Caco-2 (cell line): ENCODE measurements around the gene RSRC1. TPM values are rescaled to one million over a fixed set of nuclear protein-coding genes. Genes with fewer than 3 reads are reported as not detected.

Experiments
- BruUV-seq: library from RNA; stranded (reverse); fragments of 400-500 nt; replicated peaks from 2 replicates; lab custom pipeline; 2021; lab: Mats Ljungman, UMichigan
- CTCF ChIA-PET: fragments of 300-600 bp; sonication (Branson Sonifier 250); formaldehyde crosslinking; loops from one replicate; lab custom pipeline; 2022; ENCODE audit warnings: antibody characterized with exemption; lab: Charles Lee
- POLR2A ChIA-PET: fragments of 300-600 bp; sonication (Branson Sonifier 250); formaldehyde crosslinking; loops from one replicate; lab custom pipeline; 2022; ENCODE audit warnings: antibody characterized with exemption; lab: Charles Lee
- DNase-seq, 2 experiments: peaks; one replicate each; pipeline versions ENCODE4 v3.0.0 to v3.0.0-alpha.2; 2020 to 2022
- H3K27me3 ChIP-seq: replicated peaks from 2 replicates; pipeline ENCODE4 v1.6.0; 2011; ENCODE audit warnings: low read length; ENCODE audit not compliant: control insufficient read depth, insufficient read depth
- H3K36me3 ChIP-seq: 2 replicates; pipeline ENCODE4 v1.5.1; 2011; ENCODE audit warnings: low read length; ENCODE audit not compliant: control insufficient read depth, insufficient read depth
- H3K4me1 ChIP-seq: fragments of 250-450 bp; sonication (Bioruptor Pico); 2 replicates; pipeline ENCODE4 v1.5.1; 2020; ENCODE audit warnings: mild to moderate bottlenecking
- H3K4me3 ChIP-seq: 2 replicates; pipeline ENCODE4 v1.5.1; 2011; ENCODE audit warnings: low read depth, mild to moderate bottlenecking, control low read depth, low read length
- H3K9me3 ChIP-seq: fragments of 250-450 bp; sonication (Bioruptor Pico); 2 replicates; pipeline ENCODE4 v1.5.1; 2020; ENCODE audit warnings: mild to moderate bottlenecking, moderate library complexity
- H3K27ac Mint-ChIP-seq: one replicate; pipeline ENCODE4 v1.8.0; 2022; ENCODE audit warnings: mixed read lengths; ENCODE audit not compliant: unreplicated experiment
- H3K27me3 Mint-ChIP-seq: one replicate; pipeline ENCODE4 v1.8.0; 2022; ENCODE audit warnings: mixed read lengths; ENCODE audit not compliant: insufficient read depth, unreplicated experiment
- H3K36me3 Mint-ChIP-seq: one replicate; pipeline ENCODE4 v1.8.0; 2022; ENCODE audit warnings: mild to moderate bottlenecking, mixed read lengths; ENCODE audit not compliant: insufficient read depth, unreplicated experiment
- H3K4me1 Mint-ChIP-seq: one replicate; pipeline ENCODE4 v1.8.0; 2022; ENCODE audit warnings: low read depth, mixed read lengths; ENCODE audit not compliant: unreplicated experiment
- H3K4me3 Mint-ChIP-seq: one replicate; pipeline ENCODE4 v1.8.0; 2022; ENCODE audit warnings: mild to moderate bottlenecking, moderate library complexity, mixed read lengths; ENCODE audit not compliant: unreplicated experiment
- H3K9me3 Mint-ChIP-seq: one replicate; pipeline ENCODE4 v1.8.0; 2022; ENCODE audit warnings: mixed read lengths; ENCODE audit not compliant: unreplicated experiment
- CTCF ChIP-seq, 2 experiments: fragments of 200-600 bp in 1 of 2; IDR thresholded peaks; 1 replicate in 1 of 2; 2 replicates in 1 of 2; pipeline versions ENCODE4 v1.5.1 to v1.8.0; 2011 to 2022; ENCODE audit warnings: antibody characterized with exemption in 1 of 2, control low read depth in 1 of 2, inconsistent platforms in 1 of 2, low read depth in 1 of 2, low read length in 1 of 2, mild to moderate bottlenecking in 1 of 2, moderate library complexity in 1 of 2; ENCODE audit not compliant: insufficient read depth in 1 of 2, severe bottlenecking in 1 of 2, unreplicated experiment in 1 of 2
- intact Hi-C: fragments of 100-400 bp; cut with micrococcal nuclease; formaldehyde crosslinking; loops from one replicate; pipeline ENCODE4 v1.10.0; 2022; ENCODE audit not compliant: unreplicated experiment
- total RNA-seq: library from RNA; stranded (reverse); gene quantifications from 2 replicates; pipeline ENCODE4 v1.2.3, GENCODE V29; 2022

RSRC1 gene
- total RNA-seq, 1 experiment from 2014 or later = 38.4 TPM

GRCh38 chr3:158074591-158074990 is 35.3 kb upstream of the RSRC1 start:
- intact Hi-C loops = no loop called here
- BruUV-seq = no TSS peak
- no peak for TF ChIP-seq CTCF (IDR thresholded peaks at IDR 0.05; ENCODE audit: insufficient read depth in 1 of 2, low read depth in 1 of 2, low read length in 1 of 2, severe bottlenecking in 1 of 2, unreplicated experiment in 1 of 2)
- H3K4me1 Mint-ChIP-seq = no peaks in the 10 kb centered on the region
- H3K4me3 Mint-ChIP-seq = no peak overlapping the region
- ChIA-PET CTCF (no interaction called here), POLR2A (no interaction called here)
- H3K36me3 ChIP-seq = no peaks in the 10 kb centered on the region
- H3K27ac Mint-ChIP-seq = no peak overlapping the region
- H3K27me3 Mint-ChIP-seq = peaks cover 9% of the 10 kb centered on the region
- H3K4me1 ChIP-seq = no peaks in the 10 kb centered on the region
- no peak for DNase-seq
- H3K36me3 Mint-ChIP-seq = no peaks in the 10 kb centered on the region
- H3K27me3 ChIP-seq = no peaks in the 10 kb centered on the region
- H3K9me3 ChIP-seq = no peaks in the 10 kb centered on the region
- no peak overlapping the region for H3K4me3 ChIP-seq
- H3K9me3 Mint-ChIP-seq = no peaks in the 10 kb centered on the region

GRCh38 chr3:158079599-158079998 is 30.3 kb upstream of the RSRC1 start:
- Histone ChIP-seq H3K36me3 (no peaks in the 10 kb centered on the region), H3K27me3 (no peaks in the 10 kb centered on the region), H3K9me3 (no peaks in the 10 kb centered on the region), H3K4me1 (no peaks in the 10 kb centered on the region), H3K4me3 (no peak overlapping the region)
- no TSS peak for BruUV-seq
- ChIA-PET CTCF (no interaction called here), POLR2A (no interaction called here)
- intact Hi-C loops = no loop called here
- no peak for TF ChIP-seq CTCF (IDR thresholded peaks at IDR 0.05; ENCODE audit: insufficient read depth in 1 of 2, low read depth in 1 of 2, low read length in 1 of 2, severe bottlenecking in 1 of 2, unreplicated experiment in 1 of 2)
- Mint-ChIP-seq H3K27me3 (peaks cover 6% of the 10 kb centered on the region), H3K9me3 (no peaks in the 10 kb centered on the region), H3K27ac (no peak overlapping the region), H3K4me3 (no peak overlapping the region), H3K36me3 (no peaks in the 10 kb centered on the region), H3K4me1 (no peaks in the 10 kb centered on the region)
- DNase-seq = no peak

- Mint-ChIP-seq H3K36me3 (no peaks in the 10 kb centered on the region), H3K27me3 (peaks cover 6% of the 10 kb centered on the region), H3K27ac (no peak overlapping the region), H3K4me3 (no peak overlapping the region), H3K9me3 (no peaks in the 10 kb centered on the region), H3K4me1 (no peaks in the 10 kb centered on the region)
- no peak for DNase-seq
- TF ChIP-seq CTCF (IDR thresholded peaks at IDR 0.05; ENCODE audit: insufficient read depth in 1 of 2, low read depth in 1 of 2, low read length in 1 of 2, severe bottlenecking in 1 of 2, unreplicated experiment in 1 of 2) = no peak
- Histone ChIP-seq H3K4me1 (no peaks in the 10 kb centered on the region), H3K27me3 (no peaks in the 10 kb centered on the region), H3K9me3 (no peaks in the 10 kb centered on the region), H3K4me3 (no peak overlapping the region), H3K36me3 (no peaks in the 10 kb centered on the region)
- intact Hi-C loops = no loop called here
- CTCF ChIA-PET = no interaction called here
- POLR2A ChIA-PET = no interaction called here
- BruUV-seq = no TSS peak
Observed at GRCh38 chr3:158084651-158085050, 25.2 kb upstream of the RSRC1 start.
